Measurements from ENCODE around the gene WFDC8. TPM values are rescaled to one million over a fixed set of nuclear protein-coding genes. Genes with fewer than 3 reads are reported as not detected.

Gene WFDC8
- total and polyA plus RNA-seq, 10 donors: not detected

- Histone ChIP-seq H3K36me3 (no peaks in the 10 kb centered on the region), H3K4me1 (no peaks in the 10 kb centered on the region), H3K9me3 (no peaks in the 10 kb centered on the region), H3K27ac (no peak overlapping the region), H3K4me3 (no peak overlapping the region), H3K27me3 (replicated peaks in 1 of 7) (peaks cover 0 to 31% (median 0%) of the 10 kb centered on the region in 7 donors)
- TF ChIP-seq POLR2AphosphoS5 (IDR thresholded peaks at IDR 0.05): no peak
- no peak for TF ChIP-seq CTCF (IDR thresholded peaks at IDR 0.05 in 8 of 11, conservative IDR thresholded peaks at IDR 0.05 in 3 of 11)
- no peak for TF ChIP-seq POLR2A (IDR thresholded peaks at IDR 0.05)
- intact Hi-C loops (cut with DNase I; ENCODE audit: low total_unique reads): no loop called here
- DNase-seq: no peak
- WGBS, 5 donors: 66 to 85% (median 82%) methylated on average over 4 of the region's 4 CpGs
These were observed 70.0 kb downstream of the WFDC8 start for GRCh38 chr20:45509091-45509490.

GRCh38 chr20:45508068-45508886 lies 70.8 kb downstream of the WFDC8 start:
- H3K27me3 ChIP-seq (replicated peaks in 1 of 7): peaks cover 0 to 33% (median 0%) of the 10 kb centered on the region in 7 donors
- no peak for TF ChIP-seq POLR2A (IDR thresholded peaks at IDR 0.05)
- TF ChIP-seq CTCF (IDR thresholded peaks at IDR 0.05 in 8 of 11, conservative IDR thresholded peaks at IDR 0.05 in 3 of 11): no peak
- no peak for TF ChIP-seq POLR2AphosphoS5 (IDR thresholded peaks at IDR 0.05)
- no peaks in the 10 kb centered on the region for H3K4me1 ChIP-seq
- no peak overlapping the region for H3K4me3 ChIP-seq
- intact Hi-C loops (cut with DNase I; ENCODE audit: low total_unique reads): no loop called here
- no peaks in the 10 kb centered on the region for H3K36me3 ChIP-seq
- H3K27ac ChIP-seq: no peak overlapping the region
- DNase-seq: no peak
- no peaks in the 10 kb centered on the region for H3K9me3 ChIP-seq
- WGBS, 5 donors: 60 to 76% (median 70%) methylated on average over 7 of the region's 7 CpGs

- intact Hi-C loops (cut with DNase I; ENCODE audit: low total_unique reads): no loop called here
These were observed 71.9 kb downstream of the WFDC8 start for GRCh38 chr20:45507011-45507820.

More at GRCh38 chr20:45507011-45507820, 71.9 kb downstream of the WFDC8 start:
- DNase-seq: no peak
- H3K27ac ChIP-seq: no peak overlapping the region
- no peaks in the 10 kb centered on the region for H3K9me3 ChIP-seq
- no peak overlapping the region for H3K4me3 ChIP-seq
- peaks cover 0 to 30% (median 0%) of the 10 kb centered on the region in 7 donors for H3K27me3 ChIP-seq (replicated peaks in 1 of 7)
- no peaks in the 10 kb centered on the region for H3K4me1 ChIP-seq
- no peaks in the 10 kb centered on the region for H3K36me3 ChIP-seq
- TF ChIP-seq POLR2A (IDR thresholded peaks at IDR 0.05): no peak
- TF ChIP-seq POLR2AphosphoS5 (IDR thresholded peaks at IDR 0.05): no peak
- no peak for TF ChIP-seq CTCF (IDR thresholded peaks at IDR 0.05 in 8 of 11, conservative IDR thresholded peaks at IDR 0.05 in 3 of 11)
- WGBS, 5 donors: 72 to 84% (median 76%) methylated on average over 5 of the region's 5 CpGs

All from spleen (tissue), 11 donors.